Liver (tissue), 3 donors: ENCODE results near the gene TCF7L2.

Experiments
- TF ChIP-seq, protein P1 (sequence below): IDR thresholded peaks from 2 replicates; pipeline ENCODE4 v1.6.1; 2016; ENCODE audit warnings: antibody characterized with exemption, mild to moderate bottlenecking
- TF ChIP-seq, protein P2 (sequence below): IDR thresholded peaks from 2 replicates; pipeline ENCODE4 v1.6.1; 2016; ENCODE audit warnings: antibody characterized with exemption
- TF ChIP-seq, protein P3 (sequence below): fragments of 150-350 bp; IDR thresholded peaks from 2 replicates; pipeline ENCODE4 v1.5.1; 2017; ENCODE audit warnings: improper control_type of control experiment, low read depth, low read length; ENCODE audit not compliant: missing input control
- donor health status: healthy.
- donor health status: healthy.

DNA sequence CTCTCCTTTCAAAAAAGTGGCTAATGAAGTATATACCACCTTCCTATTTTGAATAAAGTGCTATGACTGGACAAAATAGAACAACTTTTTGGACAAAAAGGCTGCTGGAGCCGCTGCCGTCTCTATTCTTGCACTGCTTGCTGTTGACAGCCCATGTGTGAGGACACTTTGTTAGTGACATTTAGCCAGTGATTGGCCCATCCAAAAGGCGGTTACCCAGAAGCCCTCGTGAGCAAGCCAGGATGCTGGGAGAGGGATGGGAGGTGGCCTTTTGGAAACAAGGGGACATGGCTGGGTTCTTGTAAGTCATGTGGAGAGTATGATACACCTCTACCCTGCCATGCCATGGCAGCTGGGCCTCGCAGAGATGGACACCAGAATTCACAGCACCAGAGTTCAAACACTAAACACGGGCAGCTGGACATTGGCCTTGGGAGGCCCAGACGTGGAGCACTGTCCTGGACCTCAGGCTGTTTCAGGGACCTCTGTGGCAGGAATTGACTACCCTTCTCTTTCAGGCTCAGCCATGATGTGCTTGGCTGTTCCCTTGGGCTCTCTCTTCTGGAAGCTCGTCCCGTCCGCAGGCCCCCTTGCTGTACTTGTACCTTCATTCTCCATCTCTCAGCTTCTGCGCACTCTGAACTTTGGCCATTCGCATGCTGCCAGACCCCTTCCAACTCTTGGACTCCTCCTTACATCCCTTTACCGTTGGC lies 118.3 kb downstream of the TCF7L2 start:
- TF ChIP-seq, protein P1, sequence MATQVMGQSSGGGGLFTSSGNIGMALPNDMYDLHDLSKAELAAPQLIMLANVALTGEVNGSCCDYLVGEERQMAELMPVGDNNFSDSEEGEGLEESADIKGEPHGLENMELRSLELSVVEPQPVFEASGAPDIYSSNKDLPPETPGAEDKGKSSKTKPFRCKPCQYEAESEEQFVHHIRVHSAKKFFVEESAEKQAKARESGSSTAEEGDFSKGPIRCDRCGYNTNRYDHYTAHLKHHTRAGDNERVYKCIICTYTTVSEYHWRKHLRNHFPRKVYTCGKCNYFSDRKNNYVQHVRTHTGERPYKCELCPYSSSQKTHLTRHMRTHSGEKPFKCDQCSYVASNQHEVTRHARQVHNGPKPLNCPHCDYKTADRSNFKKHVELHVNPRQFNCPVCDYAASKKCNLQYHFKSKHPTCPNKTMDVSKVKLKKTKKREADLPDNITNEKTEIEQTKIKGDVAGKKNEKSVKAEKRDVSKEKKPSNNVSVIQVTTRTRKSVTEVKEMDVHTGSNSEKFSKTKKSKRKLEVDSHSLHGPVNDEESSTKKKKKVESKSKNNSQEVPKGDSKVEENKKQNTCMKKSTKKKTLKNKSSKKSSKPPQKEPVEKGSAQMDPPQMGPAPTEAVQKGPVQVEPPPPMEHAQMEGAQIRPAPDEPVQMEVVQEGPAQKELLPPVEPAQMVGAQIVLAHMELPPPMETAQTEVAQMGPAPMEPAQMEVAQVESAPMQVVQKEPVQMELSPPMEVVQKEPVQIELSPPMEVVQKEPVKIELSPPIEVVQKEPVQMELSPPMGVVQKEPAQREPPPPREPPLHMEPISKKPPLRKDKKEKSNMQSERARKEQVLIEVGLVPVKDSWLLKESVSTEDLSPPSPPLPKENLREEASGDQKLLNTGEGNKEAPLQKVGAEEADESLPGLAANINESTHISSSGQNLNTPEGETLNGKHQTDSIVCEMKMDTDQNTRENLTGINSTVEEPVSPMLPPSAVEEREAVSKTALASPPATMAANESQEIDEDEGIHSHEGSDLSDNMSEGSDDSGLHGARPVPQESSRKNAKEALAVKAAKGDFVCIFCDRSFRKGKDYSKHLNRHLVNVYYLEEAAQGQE: no peak
- TF ChIP-seq, protein P2, sequence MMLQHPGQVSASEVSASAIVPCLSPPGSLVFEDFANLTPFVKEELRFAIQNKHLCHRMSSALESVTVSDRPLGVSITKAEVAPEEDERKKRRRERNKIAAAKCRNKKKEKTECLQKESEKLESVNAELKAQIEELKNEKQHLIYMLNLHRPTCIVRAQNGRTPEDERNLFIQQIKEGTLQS: no peak
- TF ChIP-seq, protein P3, sequence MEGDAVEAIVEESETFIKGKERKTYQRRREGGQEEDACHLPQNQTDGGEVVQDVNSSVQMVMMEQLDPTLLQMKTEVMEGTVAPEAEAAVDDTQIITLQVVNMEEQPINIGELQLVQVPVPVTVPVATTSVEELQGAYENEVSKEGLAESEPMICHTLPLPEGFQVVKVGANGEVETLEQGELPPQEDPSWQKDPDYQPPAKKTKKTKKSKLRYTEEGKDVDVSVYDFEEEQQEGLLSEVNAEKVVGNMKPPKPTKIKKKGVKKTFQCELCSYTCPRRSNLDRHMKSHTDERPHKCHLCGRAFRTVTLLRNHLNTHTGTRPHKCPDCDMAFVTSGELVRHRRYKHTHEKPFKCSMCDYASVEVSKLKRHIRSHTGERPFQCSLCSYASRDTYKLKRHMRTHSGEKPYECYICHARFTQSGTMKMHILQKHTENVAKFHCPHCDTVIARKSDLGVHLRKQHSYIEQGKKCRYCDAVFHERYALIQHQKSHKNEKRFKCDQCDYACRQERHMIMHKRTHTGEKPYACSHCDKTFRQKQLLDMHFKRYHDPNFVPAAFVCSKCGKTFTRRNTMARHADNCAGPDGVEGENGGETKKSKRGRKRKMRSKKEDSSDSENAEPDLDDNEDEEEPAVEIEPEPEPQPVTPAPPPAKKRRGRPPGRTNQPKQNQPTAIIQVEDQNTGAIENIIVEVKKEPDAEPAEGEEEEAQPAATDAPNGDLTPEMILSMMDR: no peak
